Large intestine (tissue), 3 donors: ENCODE data around the gene ACSM3. TPM values are rescaled to one million over a fixed set of nuclear protein-coding genes. Genes with fewer than 3 reads are reported as not detected.

Source experiments
- DNase-seq, 2 donors: peaks; one replicate each; pipeline versions ENCODE4 v3.0.0 to v3.0.0-alpha.2; 2013
- H3K27ac ChIP-seq: one replicate; pipeline ENCODE4 v1.5.1; 2013; ENCODE audit warnings: low read length
- H3K27me3 ChIP-seq: 2 replicates; pipeline ENCODE4 v1.6.1; 2013; ENCODE audit warnings: low read length; ENCODE audit not compliant: control insufficient read depth, insufficient read depth
- H3K36me3 ChIP-seq: 2 replicates; pipeline ENCODE4 v1.6.1; 2013; ENCODE audit warnings: low read length; ENCODE audit not compliant: control insufficient read depth, insufficient read depth
- H3K4me1 ChIP-seq: one replicate; pipeline ENCODE4 v1.6.1; 2013; ENCODE audit warnings: low read length; ENCODE audit not compliant: control insufficient read depth, insufficient read depth
- H3K4me3 ChIP-seq: one replicate; pipeline ENCODE4 v1.5.1; 2013; ENCODE audit warnings: low read length
- H3K9me3 ChIP-seq: one replicate; pipeline ENCODE4 v1.6.1; 2013; ENCODE audit warnings: mild to moderate bottlenecking, low read depth, low read length, moderate library complexity; ENCODE audit not compliant: control insufficient read depth
- WGBS: methylation state at CpG from one replicate; pipeline ENCODE4 v1.1.5; 2013; ENCODE audit warnings: low lambda C conversion rate; ENCODE audit not compliant: insufficient coverage; 5-methylcytosine and 5-hydroxymethylcytosine counted together
- polyA plus RNA-seq: library from polyadenylated mRNA; unstranded; fragments of 120-200 nt; gene quantifications from one replicate; pipeline ENCODE4 v1.2.1, GENCODE V29; 2013

ACSM3 gene
- polyA plus RNA-seq, 1 donor: 14.6 TPM

DNA sequence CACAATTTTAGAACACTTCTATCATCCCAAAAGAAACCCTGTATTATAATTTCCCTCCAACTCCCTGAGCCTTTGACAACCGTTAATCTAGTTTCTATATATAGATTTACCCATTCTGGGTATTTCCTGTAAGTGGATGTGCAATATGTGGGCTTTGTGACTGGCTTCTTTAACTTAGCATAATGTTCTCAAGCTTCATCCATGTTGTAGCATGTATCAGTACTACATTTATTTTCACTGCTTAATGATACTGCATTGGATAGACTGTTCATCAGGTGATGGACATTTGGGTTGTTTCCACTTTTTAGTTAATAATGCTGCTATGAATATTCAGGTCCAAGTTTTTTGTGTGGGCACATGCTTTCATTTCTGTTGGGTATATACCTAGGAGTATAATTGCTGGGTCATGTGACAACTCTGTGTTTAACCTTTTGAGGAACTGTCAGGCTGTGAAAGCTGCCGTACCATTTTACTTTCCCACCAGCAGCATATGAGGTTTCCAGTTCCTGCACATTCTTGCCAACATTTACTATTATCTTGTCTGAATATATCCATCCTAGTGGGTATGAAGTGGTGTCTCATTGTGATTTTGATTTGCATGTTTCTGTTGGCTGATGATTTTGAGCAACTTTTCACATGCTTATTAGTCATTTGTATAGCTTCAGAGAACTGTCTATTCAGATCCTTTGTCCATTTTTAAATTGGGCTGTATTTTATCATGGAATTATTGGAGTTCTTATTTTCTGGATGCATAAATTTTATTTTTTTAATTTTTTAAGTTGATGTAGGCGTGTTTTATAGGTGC, 58.9 kb downstream of the ACSM3 start:
- H3K4me3 ChIP-seq: no peak overlapping the region
- peaks cover 10% of the 10 kb centered on the region for H3K36me3 ChIP-seq
- 92% methylated on average over 2 of the region's 3 CpGs for WGBS
- H3K4me1 ChIP-seq: peaks cover 8% of the 10 kb centered on the region
- no peak for DNase-seq
- H3K9me3 ChIP-seq: no peaks in the 10 kb centered on the region
- H3K27ac ChIP-seq: no peak overlapping the region
- H3K27me3 ChIP-seq: no peaks in the 10 kb centered on the region

DNA sequence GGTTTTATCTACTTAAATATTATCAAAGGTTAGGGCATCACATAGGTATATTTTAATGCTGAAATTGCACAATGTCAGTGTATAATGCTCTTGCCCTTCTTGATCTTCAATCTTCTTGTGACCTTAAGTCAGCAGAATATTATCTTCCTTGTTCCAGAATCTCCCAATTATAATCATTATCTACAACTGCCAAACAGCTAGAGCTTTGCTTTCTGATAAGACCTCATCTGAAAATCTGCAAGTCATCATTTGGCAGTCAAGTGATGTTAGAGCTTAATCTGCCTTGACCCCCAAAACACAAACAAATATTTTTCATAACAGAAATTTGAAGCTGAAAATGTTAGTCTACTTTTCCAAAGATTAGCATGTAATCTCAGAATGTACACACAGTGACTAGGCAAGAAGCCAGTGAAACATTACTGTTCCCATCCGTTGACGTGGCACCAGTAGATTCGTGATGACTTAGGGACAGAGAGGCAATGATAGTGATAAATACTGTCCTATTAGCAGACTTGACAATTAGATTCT, 62.3 kb downstream of the ACSM3 start:
- no peaks in the 10 kb centered on the region for H3K9me3 ChIP-seq
- WGBS: no CpG with 5 or more reads among the region's 3 CpGs
- H3K4me3 ChIP-seq: no peak overlapping the region
- peak; percentile 35 to 41 for DNase-seq
- peak overlapping the region; percentile 58 for H3K27ac ChIP-seq
- H3K36me3 ChIP-seq: peaks cover 14% of the 10 kb centered on the region
- H3K27me3 ChIP-seq: no peaks in the 10 kb centered on the region
- H3K4me1 ChIP-seq: peaks cover 8% of the 10 kb centered on the region

DNA sequence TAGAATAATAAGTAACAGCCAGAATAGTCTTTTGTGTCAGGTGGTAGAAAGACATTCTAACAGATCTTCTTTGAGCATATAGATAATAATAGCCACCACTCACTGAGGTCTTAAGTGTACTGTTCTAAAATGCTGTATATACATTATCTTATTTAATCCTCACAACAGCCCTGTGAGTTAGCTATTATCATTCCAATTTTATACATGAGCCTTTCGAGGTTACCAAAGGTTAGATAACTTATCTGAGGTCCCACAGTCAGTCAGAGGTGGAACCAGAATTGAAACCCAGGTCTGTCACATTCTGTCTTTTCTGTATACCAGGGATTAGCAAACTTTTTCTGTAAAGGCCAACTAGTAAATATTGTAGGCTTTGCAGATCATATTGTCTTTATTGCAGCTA, 65.7 kb downstream of the ACSM3 start:
- DNase-seq: no peak
- 100% methylated on average over 1 of the region's 1 CpG for WGBS
- Histone ChIP-seq H3K4me1 (peaks cover 8% of the 10 kb centered on the region), H3K9me3 (peaks cover 4% of the 10 kb centered on the region), H3K4me3 (no peak overlapping the region), H3K27me3 (no peaks in the 10 kb centered on the region), H3K27ac (no peak overlapping the region), H3K36me3 (peaks cover 25% of the 10 kb centered on the region)

DNA sequence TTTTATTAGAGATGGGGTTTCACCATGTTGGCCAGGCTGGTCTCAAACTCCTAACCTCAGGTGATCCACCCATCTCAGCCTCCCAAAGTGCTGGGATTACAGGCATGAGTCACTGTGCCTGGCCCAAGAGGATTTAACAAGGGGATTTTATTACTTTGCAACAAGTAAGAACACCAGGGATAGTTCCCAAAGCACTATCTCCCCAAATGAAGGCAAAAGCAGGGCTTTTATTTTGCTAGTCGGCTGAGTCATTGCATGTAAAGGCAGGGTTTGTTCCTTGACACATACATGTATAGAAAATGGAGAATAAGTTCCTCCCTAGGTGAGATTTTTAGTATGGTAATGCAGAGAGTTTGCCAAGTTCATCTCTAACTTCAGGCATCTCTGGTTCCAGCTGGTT, 66.6 kb downstream of the ACSM3 start:
- WGBS: no CpG with 5 or more reads among the region's 1 CpG
- no peak for DNase-seq
- H3K9me3 ChIP-seq: peaks cover 4% of the 10 kb centered on the region
- H3K4me1 ChIP-seq: peaks cover 4% of the 10 kb centered on the region
- peaks cover 28% of the 10 kb centered on the region for H3K36me3 ChIP-seq
- no peak overlapping the region for H3K27ac ChIP-seq
- H3K4me3 ChIP-seq: no peak overlapping the region
- H3K27me3 ChIP-seq: no peaks in the 10 kb centered on the region

DNA sequence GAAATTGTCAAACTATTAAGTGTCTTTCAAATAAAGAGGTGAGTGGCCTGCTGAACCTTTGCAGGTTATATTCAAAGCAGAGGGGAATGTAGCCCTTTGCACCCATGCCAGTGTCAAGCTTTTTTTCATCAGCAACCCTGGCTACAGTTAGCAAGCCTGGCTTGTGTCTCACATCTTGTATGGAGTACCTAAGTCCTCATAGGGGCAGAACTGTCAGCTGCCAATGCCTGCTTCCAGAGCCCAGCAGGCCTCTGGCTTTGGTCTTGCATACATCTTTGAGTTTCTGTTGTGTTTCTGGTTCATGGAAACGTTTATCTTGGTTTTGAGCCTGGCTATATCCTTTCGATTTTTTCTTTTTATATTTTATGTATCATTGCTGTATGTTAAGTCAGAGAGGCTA, 69.3 kb downstream of the ACSM3 start:
- DNase-seq: no peak
- no peaks in the 10 kb centered on the region for H3K27me3 ChIP-seq
- no peak overlapping the region for H3K27ac ChIP-seq
- H3K9me3 ChIP-seq: peaks cover 7% of the 10 kb centered on the region
- H3K4me1 ChIP-seq: no peaks in the 10 kb centered on the region
- WGBS: no CpG with 5 or more reads among the region's 2 CpGs
- peaks cover 28% of the 10 kb centered on the region for H3K36me3 ChIP-seq
- H3K4me3 ChIP-seq: no peak overlapping the region

DNA sequence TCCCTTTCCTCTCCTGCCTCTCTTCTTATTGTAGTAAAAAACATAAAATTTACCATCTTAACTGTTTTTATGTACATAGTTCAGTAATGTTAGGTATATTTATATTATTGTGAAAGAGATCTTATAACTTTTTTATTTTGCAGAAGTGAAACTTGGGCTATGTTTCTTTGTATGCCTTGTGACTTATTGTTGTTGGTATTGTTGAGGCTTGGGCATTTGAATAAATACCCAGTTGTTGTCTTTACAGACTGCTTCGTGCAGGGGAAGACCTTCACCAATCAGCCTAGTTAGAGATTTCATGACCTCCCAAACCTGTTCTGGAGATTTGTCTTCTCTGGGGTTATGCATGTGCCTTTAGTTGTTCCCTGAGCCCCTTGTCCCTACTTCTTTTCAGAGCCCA, 74.4 kb downstream of the ACSM3 start:
- WGBS: no CpG with 5 or more reads among the region's 1 CpG
- Histone ChIP-seq H3K27ac (no peak overlapping the region), H3K36me3 (peaks cover 28% of the 10 kb centered on the region), H3K4me3 (no peak overlapping the region), H3K9me3 (peaks cover 7% of the 10 kb centered on the region), H3K27me3 (no peaks in the 10 kb centered on the region), H3K4me1 (no peaks in the 10 kb centered on the region)
- DNase-seq: no peak

DNA sequence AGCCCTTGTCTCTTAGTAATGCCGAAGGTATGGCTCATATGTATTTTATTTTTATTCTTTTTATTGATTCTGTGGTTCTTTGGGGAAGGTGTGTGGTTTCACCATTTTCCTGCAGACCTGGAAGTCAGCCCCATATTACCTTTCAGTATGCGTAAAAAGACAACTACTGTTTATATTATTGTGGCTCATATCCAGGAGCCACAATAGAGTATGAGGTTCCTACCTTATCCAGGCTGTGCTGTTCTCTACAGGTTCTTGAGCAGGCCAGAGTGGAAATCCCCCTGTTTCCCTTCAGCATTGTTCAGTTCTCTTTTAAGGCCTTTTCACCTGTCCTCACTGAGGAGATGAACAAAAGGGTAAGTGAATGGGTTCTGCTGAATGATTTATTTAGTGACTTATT, 75.7 kb downstream of the ACSM3 start:
- Histone ChIP-seq H3K4me1 (no peaks in the 10 kb centered on the region), H3K4me3 (no peak overlapping the region), H3K9me3 (peaks cover 4% of the 10 kb centered on the region), H3K36me3 (peaks cover 27% of the 10 kb centered on the region), H3K27ac (no peak overlapping the region), H3K27me3 (no peaks in the 10 kb centered on the region)
- no CpG with 5 or more reads among the region's 2 CpGs for WGBS
- DNase-seq: no peak

DNA sequence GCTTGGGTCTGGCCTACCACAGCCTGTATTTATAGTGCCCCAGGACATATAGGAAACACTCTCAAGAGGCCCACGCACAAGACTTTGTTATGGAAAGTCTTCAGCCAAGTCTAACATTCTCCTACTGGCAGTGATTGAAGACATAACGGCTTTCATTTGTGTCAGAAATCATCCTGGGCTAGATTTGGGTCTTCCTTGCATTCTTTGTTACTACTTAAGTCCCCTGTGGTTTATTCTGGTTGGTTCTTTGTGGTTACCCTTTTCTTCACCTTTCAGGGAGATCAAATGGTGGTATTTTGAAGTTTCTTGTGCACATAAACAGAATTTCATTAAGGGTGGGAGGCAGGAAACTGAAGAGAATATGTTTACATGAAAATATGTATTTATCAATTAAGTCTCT, 80.2 kb downstream of the ACSM3 start:
- WGBS: no CpG with 5 or more reads among the region's 2 CpGs
- H3K9me3 ChIP-seq: no peaks in the 10 kb centered on the region
- H3K36me3 ChIP-seq: peaks cover 27% of the 10 kb centered on the region
- no peak overlapping the region for H3K27ac ChIP-seq
- no peaks in the 10 kb centered on the region for H3K27me3 ChIP-seq
- no peak for DNase-seq
- peaks cover 21% of the 10 kb centered on the region for H3K4me1 ChIP-seq
- no peak overlapping the region for H3K4me3 ChIP-seq

DNA sequence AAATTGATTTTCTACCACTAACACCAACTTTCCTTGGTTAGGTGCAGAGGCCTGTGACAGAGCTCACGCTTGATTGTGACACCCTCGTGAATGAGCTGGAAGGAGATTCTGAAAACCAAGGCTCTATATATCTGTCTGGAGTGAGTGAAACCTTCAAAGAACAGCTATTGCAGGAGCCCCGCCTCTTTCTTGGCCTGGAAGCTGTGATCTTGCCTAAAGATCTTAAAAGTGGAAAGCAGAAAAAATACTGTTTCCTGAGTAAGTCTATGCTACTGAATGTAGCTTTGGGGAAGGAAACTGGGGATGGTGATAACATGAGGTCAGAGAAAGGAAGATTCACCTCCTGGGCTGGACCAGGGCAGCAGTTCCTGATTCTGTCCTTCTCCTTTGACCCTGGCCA, 80.8 kb downstream of the ACSM3 start:
- Histone ChIP-seq H3K9me3 (no peaks in the 10 kb centered on the region), H3K27ac (no peak overlapping the region), H3K36me3 (peaks cover 25% of the 10 kb centered on the region), H3K4me1 (peaks cover 21% of the 10 kb centered on the region), H3K4me3 (no peak overlapping the region), H3K27me3 (no peaks in the 10 kb centered on the region)
- WGBS: no CpG with 5 or more reads among the region's 3 CpGs
- no peak for DNase-seq

DNA sequence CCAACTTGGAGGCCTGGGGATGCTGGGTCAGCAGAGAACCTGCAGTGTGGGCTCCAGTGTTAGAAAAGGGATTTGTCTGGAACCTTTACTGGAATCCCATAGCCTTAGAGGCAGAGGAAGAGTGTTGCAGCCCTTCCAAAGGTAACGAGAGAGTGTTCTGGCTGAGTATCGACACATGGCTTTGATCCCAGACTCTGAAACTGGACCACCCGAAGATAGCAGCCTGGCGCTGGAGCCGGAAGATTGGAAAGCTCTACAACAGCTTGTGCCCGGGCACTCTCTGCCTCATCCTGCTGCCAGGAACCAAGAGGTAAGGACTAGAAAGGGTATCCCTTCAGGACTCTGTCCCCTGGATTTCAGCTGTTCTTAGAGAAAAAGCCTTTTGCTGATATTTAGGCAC, 82.2 kb downstream of the ACSM3 start:
- Histone ChIP-seq H3K27me3 (no peaks in the 10 kb centered on the region), H3K27ac (peak overlapping the region; percentile 32), H3K36me3 (peaks cover 20% of the 10 kb centered on the region), H3K4me3 (no peak overlapping the region), H3K9me3 (no peaks in the 10 kb centered on the region), H3K4me1 (peaks cover 21% of the 10 kb centered on the region)
- no CpG with 5 or more reads among the region's 6 CpGs for WGBS
- no peak for DNase-seq

DNA sequence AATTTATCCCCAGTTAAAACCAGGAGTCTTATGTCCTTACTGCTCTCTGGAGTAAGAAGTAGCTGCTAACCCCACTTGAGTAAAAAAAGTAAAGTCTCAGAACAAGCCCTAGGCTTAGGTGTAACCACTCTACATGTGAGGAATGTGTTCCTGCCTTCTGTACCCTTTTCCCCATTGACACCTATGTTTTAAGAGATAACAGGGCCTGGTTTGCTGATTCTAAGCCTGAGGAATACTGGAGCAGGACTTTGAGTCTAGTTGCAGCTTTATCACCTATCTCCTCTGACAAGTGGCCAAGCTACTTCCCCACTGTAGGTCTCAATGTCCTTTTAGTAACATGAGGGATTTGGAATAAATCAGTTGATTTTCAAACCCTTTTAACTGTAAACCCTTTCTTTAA, 82.7 kb downstream of the ACSM3 start:
- DNase-seq: peak; percentile 26 to 58
- Histone ChIP-seq H3K27ac (peak overlapping the region; percentile 32), H3K36me3 (peaks cover 20% of the 10 kb centered on the region), H3K4me3 (no peak overlapping the region), H3K27me3 (no peaks in the 10 kb centered on the region), H3K4me1 (peaks cover 22% of the 10 kb centered on the region), H3K9me3 (no peaks in the 10 kb centered on the region)
